Measurements from ENCODE around the gene PGPEP1. TPM values are rescaled to one million over a fixed set of nuclear protein-coding genes. Genes with fewer than 3 reads are reported as not detected.

The PGPEP1 gene
- polyA plus RNA-seq, 1 donor from 2014 or later = 8.4 TPM

DNA sequence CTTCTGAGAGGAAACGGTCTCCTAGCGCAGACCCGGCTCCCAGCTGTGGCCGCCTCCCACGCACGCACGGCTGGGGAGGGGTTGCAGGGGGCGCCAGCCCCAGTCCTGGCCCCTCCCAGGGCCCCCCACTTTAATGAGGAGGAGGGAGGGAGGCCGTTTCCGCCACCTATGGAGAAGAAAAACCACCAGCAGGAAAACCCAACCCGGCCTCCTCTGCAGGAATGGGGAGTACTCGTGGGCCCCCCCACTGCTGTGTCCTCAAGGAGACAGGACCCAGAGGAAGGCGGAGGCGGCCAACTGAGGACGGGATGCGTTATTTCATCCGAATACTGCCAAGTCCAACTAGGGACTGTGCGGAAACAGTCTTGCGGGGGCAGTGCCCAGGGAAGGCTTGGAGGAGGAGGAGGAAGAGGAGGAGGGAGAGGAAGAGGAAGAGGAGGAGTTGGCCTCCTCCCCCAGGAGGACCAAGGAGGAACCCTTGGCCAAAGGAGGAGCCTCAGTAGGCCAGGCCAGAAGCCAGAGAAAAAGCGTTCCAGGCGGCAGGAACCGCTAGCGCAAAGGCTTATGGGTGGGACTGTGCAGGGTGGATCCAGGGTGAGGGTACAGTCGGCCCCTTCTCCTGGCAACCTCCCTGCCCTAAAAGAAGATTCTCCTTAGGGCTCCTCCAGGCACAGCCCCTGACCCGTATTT is 74.9 kb downstream of the PGPEP1 start:
- peaks cover 52% of the 10 kb centered on the region for H3K27me3 Mint-ChIP-seq
- H3K4me3 Mint-ChIP-seq = peak overlapping the region in 2 of 4 donors; percentile 8 to 76
- no peaks in the 10 kb centered on the region for H3K9me3 Mint-ChIP-seq
- peaks cover 14 to 29% (median 22%) of the 10 kb centered on the region in 3 donors for H3K4me1 Mint-ChIP-seq
- H3K36me3 Mint-ChIP-seq = peaks cover 1% of the 10 kb centered on the region
- H3K27ac Mint-ChIP-seq = peak overlapping the region in 1 of 3 donors; percentile 88

GRCh38 chr19:18416778-18417249 is 76.4 kb downstream of the PGPEP1 start:
- Mint-ChIP-seq H3K36me3 (peaks cover 1% of the 10 kb centered on the region), H3K4me3 (peak overlapping the region; percentile 16 to 80 (median 48)), H3K27me3 (peaks cover 40% of the 10 kb centered on the region), H3K27ac (peak overlapping the region; percentile 63 to 88 (median 87)), H3K4me1 (peaks cover 15 to 32% (median 20%) of the 10 kb centered on the region in 3 donors), H3K9me3 (no peaks in the 10 kb centered on the region)

DNA sequence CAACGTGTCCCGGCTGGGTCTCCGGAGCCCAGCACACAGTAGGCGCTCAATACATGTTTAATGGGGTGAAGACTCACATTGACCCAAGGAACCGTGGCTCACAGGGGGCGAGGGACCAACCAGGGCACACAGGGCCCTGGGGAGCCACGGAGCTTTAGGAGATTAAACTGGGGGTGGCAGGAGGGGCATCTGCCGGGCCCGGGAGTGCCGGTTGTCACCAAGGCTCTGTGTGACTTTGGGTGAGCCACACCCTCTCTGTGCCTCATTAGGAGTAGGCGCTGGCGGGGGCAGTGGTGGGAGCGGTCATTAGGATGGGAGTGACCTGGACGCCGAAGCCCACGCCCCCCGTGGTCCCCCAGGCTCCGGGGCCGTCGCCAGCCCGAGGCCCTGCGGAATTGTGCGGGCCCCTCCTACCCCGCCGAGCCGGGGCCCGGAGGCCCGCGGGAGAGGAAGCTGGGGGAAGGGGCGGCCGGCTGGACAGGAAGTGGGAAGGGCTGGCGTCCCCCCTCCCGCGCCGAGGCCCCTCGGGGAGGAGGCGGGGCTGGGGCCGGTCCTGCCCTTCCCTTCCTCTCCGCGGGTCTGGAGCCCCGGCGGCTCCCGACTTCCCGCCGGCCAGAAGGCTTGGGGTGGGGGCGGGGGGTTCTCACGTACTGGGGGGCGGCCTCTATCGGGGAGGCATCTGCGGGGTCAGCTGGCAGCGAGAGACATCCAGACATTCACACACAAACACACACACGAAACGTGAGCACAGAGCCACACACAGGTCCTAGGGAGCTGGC is 77.0 kb downstream of the PGPEP1 start:
- H3K27ac Mint-ChIP-seq = peak overlapping the region; percentile 63 to 95 (median 88)
- peaks cover 37% of the 10 kb centered on the region for H3K27me3 Mint-ChIP-seq
- peaks cover 1% of the 10 kb centered on the region for H3K36me3 Mint-ChIP-seq
- peak overlapping the region; percentile 76 to 84 (median 78) for H3K4me3 Mint-ChIP-seq
- H3K4me1 Mint-ChIP-seq = peaks cover 15 to 37% (median 23%) of the 10 kb centered on the region in 3 donors
- no peaks in the 10 kb centered on the region for H3K9me3 Mint-ChIP-seq

GRCh38 chr19:18418029-18418482 is 77.7 kb downstream of the PGPEP1 start:
- peak overlapping the region; percentile 76 to 85 (median 80) for H3K4me3 Mint-ChIP-seq
- peaks cover 33% of the 10 kb centered on the region for H3K27me3 Mint-ChIP-seq
- peaks cover 21 to 42% (median 28%) of the 10 kb centered on the region in 3 donors for H3K4me1 Mint-ChIP-seq
- no peaks in the 10 kb centered on the region for H3K9me3 Mint-ChIP-seq
- peaks cover 1% of the 10 kb centered on the region for H3K36me3 Mint-ChIP-seq
- peak overlapping the region in 2 of 3 donors; percentile 82 to 95 for H3K27ac Mint-ChIP-seq

DNA sequence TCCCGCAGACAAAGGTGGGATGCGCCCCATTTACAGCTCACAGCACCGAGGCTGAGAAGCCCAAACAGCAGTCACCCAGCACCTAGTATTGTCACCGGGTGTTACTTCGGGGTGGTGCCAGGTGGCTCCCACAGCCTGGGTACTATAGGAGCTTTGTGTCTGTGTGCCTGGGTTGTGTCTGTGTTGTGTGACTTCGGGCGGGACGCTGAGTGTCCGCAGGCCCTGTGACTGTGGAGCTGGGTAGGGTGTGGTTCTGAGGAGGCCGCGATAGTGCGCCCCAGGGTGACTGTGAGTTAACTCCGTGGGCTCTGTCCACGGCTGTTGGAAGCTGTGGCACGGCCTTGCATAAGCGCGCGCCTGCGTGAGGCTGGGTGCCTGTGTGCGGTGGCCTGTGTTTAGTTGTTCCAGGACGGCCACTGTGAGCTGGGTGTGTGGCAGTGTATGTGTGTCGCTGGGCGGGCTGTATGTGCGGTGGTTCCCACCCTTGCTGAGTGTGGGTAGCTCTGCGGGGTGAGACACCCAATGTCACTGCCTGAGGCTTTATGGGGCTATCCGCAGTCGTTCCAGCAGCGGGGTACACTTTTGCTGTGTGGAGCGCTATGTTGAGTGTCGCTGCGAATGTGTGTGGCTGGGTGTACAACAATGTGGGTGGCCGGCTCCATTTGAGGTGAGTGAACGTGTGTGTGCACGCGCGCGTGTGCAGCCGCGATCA is 78.2 kb downstream of the PGPEP1 start:
- Mint-ChIP-seq H3K9me3 (no peaks in the 10 kb centered on the region), H3K27me3 (peaks cover 33% of the 10 kb centered on the region), H3K4me3 (peak overlapping the region; percentile 76 to 92 (median 84)), H3K36me3 (peaks cover 1% of the 10 kb centered on the region), H3K27ac (peak overlapping the region; percentile 80 to 95 (median 82)), H3K4me1 (peaks cover 23 to 44% (median 31%) of the 10 kb centered on the region in 3 donors)

DNA sequence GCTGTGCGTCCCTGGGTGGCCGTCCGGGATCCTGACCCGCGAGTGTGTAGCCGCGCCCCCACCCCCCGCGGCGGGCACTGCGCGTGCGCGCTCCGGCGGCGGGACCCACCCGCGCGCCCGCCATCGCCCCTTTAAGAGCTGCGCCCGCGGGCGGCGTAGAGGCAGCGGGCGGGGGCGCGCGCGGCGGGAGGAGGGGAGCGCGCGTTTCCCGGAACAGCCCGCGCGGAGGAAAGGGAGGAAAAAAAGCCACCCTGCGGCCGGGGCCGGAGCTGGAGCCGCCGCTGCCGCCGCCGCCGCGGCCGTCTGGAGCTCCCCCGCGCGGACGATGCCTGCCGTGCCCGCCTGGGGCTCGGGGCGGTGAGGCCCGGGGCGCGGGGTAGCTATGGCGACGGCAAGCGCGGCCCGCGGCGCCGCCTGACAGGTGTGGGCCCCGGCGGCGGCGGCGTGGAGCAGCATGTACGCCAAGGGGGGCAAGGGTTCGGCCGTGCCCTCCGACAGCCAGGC is 78.8 kb downstream of the PGPEP1 start, which contains the start of gene SSBP4:
TSS of gene SSBP4 (plus strand) at position 204 of the 504 bp plus-strand sequence. CDS start at position 455, 251 bp downstream.
- H3K27ac Mint-ChIP-seq = peak within 1 kb of the TSS; percentile 80 to 96 (median 95)
- H3K36me3 Mint-ChIP-seq = peaks cover 1% of the 10 kb centered on the region
- no peaks in the 10 kb centered on the region for H3K9me3 Mint-ChIP-seq
- H3K27me3 Mint-ChIP-seq = peaks cover 31% of the 10 kb centered on the region
- H3K4me1 Mint-ChIP-seq = peaks cover 27 to 46% (median 31%) of the 10 kb centered on the region in 3 donors
- peak within 1 kb of the TSS; percentile 76 to 94 (median 86) for H3K4me3 Mint-ChIP-seq

Other genes starting within 250 kb of the PGPEP1 start
- 20.3 TPM for gene MAST3, start 242.8 kb upstream of the PGPEP1 start, polyA plus RNA-seq
- 2.1 TPM for gene PIK3R2, start 187.4 kb upstream of the PGPEP1 start, polyA plus RNA-seq
- 473 TPM for gene IFI30, start 166.8 kb upstream of the PGPEP1 start, polyA plus RNA-seq
- gene MPV17L2, start 147.4 kb upstream of the PGPEP1 start, polyA plus RNA-seq = 16.6 TPM
- gene RAB3A, start 136.6 kb upstream of the PGPEP1 start, polyA plus RNA-seq = 1.5 TPM
- gene PDE4C, start 114.2 kb upstream of the PGPEP1 start, polyA plus RNA-seq = not detected
- gene IQCN, start 66.1 kb upstream of the PGPEP1 start, polyA plus RNA-seq = 1.4 TPM
- 164 TPM for gene JUND, start 59.0 kb upstream of the PGPEP1 start, polyA plus RNA-seq
- gene LSM4, start 17.5 kb upstream of the PGPEP1 start, polyA plus RNA-seq = 137 TPM
- gene GDF15, start 45.6 kb downstream of the PGPEP1 start, polyA plus RNA-seq = not detected
- gene LRRC25, start 57.0 kb downstream of the PGPEP1 start, polyA plus RNA-seq = 14.9 TPM
- gene SSBP4, start 78.8 kb downstream of the PGPEP1 start, polyA plus RNA-seq = 97.4 TPM
- 17.2 TPM for gene ISYNA1, start 97.5 kb downstream of the PGPEP1 start, polyA plus RNA-seq
- gene ELL, start 181.5 kb downstream of the PGPEP1 start, polyA plus RNA-seq = 19.7 TPM
- 120 TPM for gene FKBP8, start 203.0 kb downstream of the PGPEP1 start, polyA plus RNA-seq
- gene KXD1, start 217.3 kb downstream of the PGPEP1 start, polyA plus RNA-seq = 82.8 TPM
- 1,891 TPM for gene UBA52, start 231.3 kb downstream of the PGPEP1 start, polyA plus RNA-seq
- 138 TPM for gene REX1BD, start 248.2 kb downstream of the PGPEP1 start, polyA plus RNA-seq